HCT116 (cell line): ENCODE results near the gene TGFBRAP1. TPM values are rescaled to one million over a fixed set of nuclear protein-coding genes. Genes with fewer than 3 reads are reported as not detected.

Source experiments
- ATAC-seq: fragments of 200-7000 bp; cut with Tn5 transposase; 2 replicates; pipeline ENCODE4 v1.9.1; 2020; ENCODE audit warnings: mild to moderate bottlenecking, moderate library complexity
- BruUV-seq: library from RNA; stranded (reverse); fragments of 400-500 nt; replicated peaks from 2 replicates; lab custom pipeline; 2021; lab: Mats Ljungman, UMichigan
- CTCF ChIA-PET: fragments of 300-600 bp; sonication (Branson Sonifier 250); formaldehyde crosslinking; loops from one replicate; lab custom pipeline; 2021; ENCODE audit warnings: antibody characterized with exemption; lab: Charles Lee
- POLR2A ChIA-PET: fragments of 300-600, 350-600 bp; sonication (Branson Sonifier 250); formaldehyde crosslinking; loops from one replicate; lab custom pipeline; 2021; ENCODE audit warnings: antibody characterized with exemption; lab: Charles Lee
- RAD21 ChIA-PET, 2 experiments: fragments of 300-600 bp; sonication (Branson Sonifier 250); formaldehyde crosslinking; loops; one replicate each; lab custom pipeline; 2023; ENCODE audit warnings: low total read pairs in 2 of 2; ENCODE audit not compliant: uncharacterized antibody in 2 of 2, unreplicated experiment in 2 of 2, low non-redundant PET in 1 of 2; lab: Charles Lee
- DNase-seq: peaks from one replicate; pipeline ENCODE4 v3.0.0-alpha.2; 2010; ENCODE audit warnings: low read depth, low spot score
- H2AFZ ChIP-seq: fragments of 200-600 bp; shearing (Covaris generic), sonication (generic); 2 replicates; pipeline ENCODE4 v1.6.1; 2017; ENCODE audit warnings: low read depth, mixed run types, mixed read lengths, antibody characterized with exemption, low read length; ENCODE audit not compliant: poor library complexity, severe bottlenecking
- H3K27ac ChIP-seq: 2 replicates; pipeline ENCODE4 v1.5.1; 2012; ENCODE audit warnings: low read depth, low read length
- H3K27me3 ChIP-seq: fragments of 200-600 bp; sonication (generic); 2 replicates; pipeline ENCODE4 v1.6.1; 2016; ENCODE audit warnings: mixed run types, low read length, mixed read lengths; ENCODE audit not compliant: insufficient read depth
- H3K36me3 ChIP-seq, 2 experiments: fragments of 200-500 bp in 1 of 2; fragments of 200-600 bp in 1 of 2; sonication (Bioruptor generic) in 1 of 2; sonication (generic) in 1 of 2; 2 replicates each; pipeline versions ENCODE4 v1.5.1 to v1.6.1; 2014 to 2016; ENCODE audit warnings: low read length in 2 of 2, inconsistent platforms in 1 of 2, mixed read lengths in 1 of 2, mixed run types in 1 of 2; ENCODE audit not compliant: insufficient read depth in 2 of 2, control insufficient read depth in 1 of 2
- H3K4me1 ChIP-seq, 2 experiments: fragments of 200-600 bp in 1 of 2; sonication (generic) in 1 of 2; 2 replicates each; pipeline versions ENCODE4 v1.5.1 to v1.6.1; 2012 to 2017; ENCODE audit warnings: low read length in 2 of 2, inconsistent platforms in 1 of 2, mild to moderate bottlenecking in 1 of 2, mixed read lengths in 1 of 2, mixed run types in 1 of 2, moderate library complexity in 1 of 2; ENCODE audit not compliant: insufficient read depth in 2 of 2, control insufficient read depth in 1 of 2
- H3K4me2 ChIP-seq: fragments of 200-600 bp; sonication (generic); 2 replicates; pipeline ENCODE4 v1.6.1; 2017; ENCODE audit warnings: mixed run types, low read length, mixed read lengths
- H3K4me3 ChIP-seq, 2 experiments: fragments of 200-600 bp in 1 of 2; sonication (generic) in 1 of 2; replicated peaks in 1 of 2; 2 replicates each; pipeline ENCODE4 v1.5.1; 2011 to 2016; ENCODE audit warnings: low read length in 2 of 2, control low read depth in 1 of 2, low read depth in 1 of 2, mild to moderate bottlenecking in 1 of 2, mixed read lengths in 1 of 2, mixed run types in 1 of 2
- H3K79me2 ChIP-seq: fragments of 200-600 bp; sonication (generic); 2 replicates; pipeline ENCODE4 v1.6.1; 2017; ENCODE audit warnings: mild to moderate bottlenecking, mixed run types, low read length, moderate library complexity, mixed read lengths; ENCODE audit not compliant: insufficient read depth
- H3K9ac ChIP-seq: fragments of 200-600 bp; sonication (generic); 2 replicates; pipeline ENCODE4 v1.6.1; 2016; ENCODE audit warnings: low read length, mixed read lengths
- H3K9me2 ChIP-seq: fragments of 200-600 bp; sonication (generic), shearing (Covaris generic); 2 replicates; pipeline ENCODE4 v1.6.1; 2017; ENCODE audit warnings: mixed run types, mild to moderate bottlenecking, moderate library complexity; ENCODE audit not compliant: insufficient read depth
- H3K9me3 ChIP-seq, 2 experiments: fragments of 200-500 bp in 1 of 2; fragments of 200-600 bp in 1 of 2; sonication (Bioruptor generic) in 1 of 2; sonication (generic) in 1 of 2; 2 replicates each; pipeline ENCODE4 v1.6.1; 2014 to 2017; ENCODE audit warnings: low read length in 2 of 2, mixed read lengths in 2 of 2, inconsistent platforms in 1 of 2, low read depth in 1 of 2, mild to moderate bottlenecking in 1 of 2, mixed run types in 1 of 2, moderate library complexity in 1 of 2; ENCODE audit not compliant: control insufficient read depth in 1 of 2, insufficient read depth in 1 of 2
- H4K20me1 ChIP-seq: fragments of 200-600 bp; sonication (generic), shearing (Covaris generic); 2 replicates; pipeline ENCODE4 v1.6.1; 2017; ENCODE audit warnings: mixed run types, mild to moderate bottlenecking, moderate library complexity; ENCODE audit not compliant: insufficient read depth
- EZH2 ChIP-seq: fragments of 200-600 bp; sonication (generic); IDR thresholded peaks from 2 replicates; pipeline ENCODE4 v1.6.1; 2017; ENCODE audit warnings: antibody characterized with exemption, mixed run types
- FOSL1 ChIP-seq: IDR thresholded peaks from 2 replicates; pipeline ENCODE4 v1.6.1; 2012; ENCODE audit warnings: low read depth
- RAD21 ChIP-seq: IDR thresholded peaks from 2 replicates; pipeline ENCODE4 v1.6.1; 2012; ENCODE audit warnings: low read depth, mild to moderate bottlenecking
- SP1 ChIP-seq: IDR thresholded peaks from 2 replicates; pipeline ENCODE4 v1.6.1; 2012; ENCODE audit warnings: low read depth
- SRF ChIP-seq: IDR thresholded peaks from 2 replicates; pipeline ENCODE4 v1.6.1; 2012; ENCODE audit warnings: low read depth
- YY1 ChIP-seq: IDR thresholded peaks from 2 replicates; pipeline ENCODE4 v1.6.1; 2011; ENCODE audit warnings: low read length, low read depth, moderate library complexity, mild to moderate bottlenecking; ENCODE audit not compliant: insufficient replicate concordance; ENCODE audit errors: extremely low read depth
- intact Hi-C: fragments of 100-400 bp; cut with micrococcal nuclease; formaldehyde crosslinking; loops from 2 replicates; pipeline ENCODE4 v1.10.0; 2022
- total RNA-seq: library from RNA; stranded (reverse); gene quantifications from one replicate; pipeline ENCODE4 v1.2.1, GENCODE V29; 2021; ENCODE audit not compliant: unreplicated experiment
- TF ChIP-seq, protein P1 (sequence below): IDR thresholded peaks from 2 replicates; pipeline ENCODE4 v1.6.1; 2012; ENCODE audit warnings: low read depth
- TF ChIP-seq, protein P2 (sequence below): IDR thresholded peaks from 2 replicates; pipeline ENCODE4 v1.6.1; 2012

The TGFBRAP1 gene
- total RNA-seq, 1 experiment from 2014 or later = 18.3 TPM

DNA sequence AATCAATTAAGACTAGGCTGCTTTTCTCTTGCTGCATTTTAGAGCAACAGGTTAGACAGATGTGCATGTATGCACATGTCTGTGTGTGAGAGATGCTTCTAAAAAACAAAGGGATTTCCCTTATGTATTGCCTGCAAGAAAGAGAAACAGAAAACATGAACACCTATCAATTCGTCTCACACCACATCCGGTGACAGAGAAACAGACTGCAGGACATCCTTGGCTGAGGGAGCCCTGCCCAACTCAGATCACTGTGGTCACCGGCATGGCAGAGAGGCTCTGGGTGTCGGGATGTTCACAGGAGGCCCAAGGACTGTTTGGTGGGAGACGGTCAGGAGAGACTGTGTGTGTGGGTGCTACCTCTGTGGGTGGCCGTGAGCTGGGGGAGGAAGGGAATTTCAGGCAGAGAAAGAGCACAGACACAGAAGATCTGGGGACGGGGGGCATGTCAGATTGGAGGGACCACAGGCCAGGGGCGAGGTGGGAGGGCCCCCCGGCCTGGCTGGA is 44.4 kb upstream of the TGFBRAP1 start:
- intact Hi-C loops = no loop called here
- Histone ChIP-seq H3K27me3 (no peaks in the 10 kb centered on the region), H3K36me3 (peaks cover 22 to 46% of the 10 kb centered on the region in 2 experiments; a peak in 2 of 4 replicates), H3K4me1 (no peaks in the 10 kb centered on the region), H3K4me2 (no peak overlapping the region), H3K4me3 (no peak overlapping the region), H3K9me2 (no peaks in the 10 kb centered on the region), H3K27ac (no peak overlapping the region), H3K9me3 (no peaks in the 10 kb centered on the region), H3K79me2 (peaks cover 58% of the 10 kb centered on the region), H4K20me1 (no peaks in the 10 kb centered on the region), H3K9ac (no peak overlapping the region), H2AFZ (no peak overlapping the region)
- BruUV-seq = no TSS peak
- POLR2A ChIA-PET = no interaction called here
- CTCF ChIA-PET = no interaction called here
- RAD21 ChIA-PET = no interaction called here
- TF ChIP-seq EZH2 = no peak
- TF ChIP-seq SP1 = no peak
- no peak for TF ChIP-seq FOSL1
- ATAC-seq (no peak), DNase-seq (no peak)

DNA sequence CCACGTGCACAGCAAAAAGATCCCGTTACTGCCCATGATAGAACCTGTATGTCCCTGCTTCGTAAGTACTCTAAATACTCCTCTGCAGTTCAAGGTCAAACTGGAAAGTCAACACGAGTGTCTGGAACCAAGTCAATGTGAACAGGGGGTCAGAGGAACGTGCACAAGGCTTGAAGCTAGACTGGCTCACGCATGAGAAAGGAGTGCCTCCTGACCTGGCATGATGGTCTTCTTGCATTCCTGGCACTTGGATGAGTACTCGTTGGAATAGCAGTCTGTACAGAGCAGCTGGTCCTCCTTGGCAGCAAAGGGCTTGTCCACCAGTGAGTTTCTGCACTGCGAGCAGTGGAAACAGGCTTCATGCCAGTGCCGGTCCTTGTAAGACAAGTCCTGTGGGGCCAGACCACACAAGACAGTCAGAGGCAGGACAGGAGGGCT is 43.8 kb upstream of the TGFBRAP1 start:
- H2AFZ ChIP-seq = no peak overlapping the region
- no peak overlapping the region for H3K27ac ChIP-seq

More for the DNA sequence above, 43.8 kb upstream of the TGFBRAP1 start:
- RAD21 ChIA-PET = no interaction called here
- intact Hi-C loops = no loop called here
- no peak overlapping the region for H3K9ac ChIP-seq
- BruUV-seq = no TSS peak
- TF ChIP-seq, protein P1, sequence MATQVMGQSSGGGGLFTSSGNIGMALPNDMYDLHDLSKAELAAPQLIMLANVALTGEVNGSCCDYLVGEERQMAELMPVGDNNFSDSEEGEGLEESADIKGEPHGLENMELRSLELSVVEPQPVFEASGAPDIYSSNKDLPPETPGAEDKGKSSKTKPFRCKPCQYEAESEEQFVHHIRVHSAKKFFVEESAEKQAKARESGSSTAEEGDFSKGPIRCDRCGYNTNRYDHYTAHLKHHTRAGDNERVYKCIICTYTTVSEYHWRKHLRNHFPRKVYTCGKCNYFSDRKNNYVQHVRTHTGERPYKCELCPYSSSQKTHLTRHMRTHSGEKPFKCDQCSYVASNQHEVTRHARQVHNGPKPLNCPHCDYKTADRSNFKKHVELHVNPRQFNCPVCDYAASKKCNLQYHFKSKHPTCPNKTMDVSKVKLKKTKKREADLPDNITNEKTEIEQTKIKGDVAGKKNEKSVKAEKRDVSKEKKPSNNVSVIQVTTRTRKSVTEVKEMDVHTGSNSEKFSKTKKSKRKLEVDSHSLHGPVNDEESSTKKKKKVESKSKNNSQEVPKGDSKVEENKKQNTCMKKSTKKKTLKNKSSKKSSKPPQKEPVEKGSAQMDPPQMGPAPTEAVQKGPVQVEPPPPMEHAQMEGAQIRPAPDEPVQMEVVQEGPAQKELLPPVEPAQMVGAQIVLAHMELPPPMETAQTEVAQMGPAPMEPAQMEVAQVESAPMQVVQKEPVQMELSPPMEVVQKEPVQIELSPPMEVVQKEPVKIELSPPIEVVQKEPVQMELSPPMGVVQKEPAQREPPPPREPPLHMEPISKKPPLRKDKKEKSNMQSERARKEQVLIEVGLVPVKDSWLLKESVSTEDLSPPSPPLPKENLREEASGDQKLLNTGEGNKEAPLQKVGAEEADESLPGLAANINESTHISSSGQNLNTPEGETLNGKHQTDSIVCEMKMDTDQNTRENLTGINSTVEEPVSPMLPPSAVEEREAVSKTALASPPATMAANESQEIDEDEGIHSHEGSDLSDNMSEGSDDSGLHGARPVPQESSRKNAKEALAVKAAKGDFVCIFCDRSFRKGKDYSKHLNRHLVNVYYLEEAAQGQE = no peak
- TF ChIP-seq SRF (no peak), YY1 (no peak), RAD21 (no peak)
- TF ChIP-seq, protein P2, sequence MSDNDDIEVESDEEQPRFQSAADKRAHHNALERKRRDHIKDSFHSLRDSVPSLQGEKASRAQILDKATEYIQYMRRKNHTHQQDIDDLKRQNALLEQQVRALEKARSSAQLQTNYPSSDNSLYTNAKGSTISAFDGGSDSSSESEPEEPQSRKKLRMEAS = no peak
- TF ChIP-seq, all 23 proteins: peak for 0
- Histone ChIP-seq H4K20me1 (no peaks in the 10 kb centered on the region), H3K79me2 (peaks cover 58% of the 10 kb centered on the region), H3K9me3 (no peaks in the 10 kb centered on the region), H3K27me3 (no peaks in the 10 kb centered on the region), H3K9me2 (no peaks in the 10 kb centered on the region), H3K36me3 (peaks cover 22 to 50% of the 10 kb centered on the region in 2 experiments; a peak in 2 of 4 replicates), H3K4me1 (no peaks in the 10 kb centered on the region), H3K4me2 (no peak overlapping the region), H3K4me3 (no peak overlapping the region)
- ChIA-PET CTCF (no interaction called here), POLR2A (no interaction called here)
- DNase-seq = no peak
- no peak for ATAC-seq
